Smooth muscle cell of the pulmonary artery (primary cell): ENCODE measurements around the gene C20orf144. TPM values are rescaled to one million over a fixed set of nuclear protein-coding genes. Genes with fewer than 3 reads are reported as not detected.

Source experiments
- total RNA-seq: library from RNA; depleted of rRNA; stranded (reverse); fragments of >200 nt; gene quantifications from 2 replicates; pipeline ENCODE4 v1.2.3, GENCODE V29; 2014

The C20orf144 gene
- total RNA-seq: 0.03 TPM in 1 of 2 replicates, not detected in the other

DNA sequence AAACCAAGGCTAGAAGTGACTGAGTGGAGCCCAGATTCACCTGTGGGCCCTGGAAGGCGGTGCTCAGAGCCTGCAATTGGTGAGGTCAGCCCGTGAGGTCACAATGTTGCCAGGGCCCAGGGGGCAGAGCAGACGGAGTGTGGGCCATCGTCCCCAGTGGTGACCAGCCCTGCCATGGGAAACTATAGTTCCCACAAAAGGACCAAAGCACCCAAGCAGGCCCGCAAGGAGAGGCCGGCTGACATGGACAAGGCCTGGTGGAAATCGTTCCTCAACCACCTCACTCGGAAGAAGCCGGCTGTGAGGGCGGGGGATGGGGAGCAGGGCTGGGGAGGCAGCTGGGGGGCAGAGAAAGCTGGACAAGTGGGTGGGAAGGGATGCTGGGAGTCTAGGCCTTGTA is at the start of gene C20orf144:
Gene C20orf144, plus strand, starts transcription at position 156 of the 400 bp plus-strand sequence. Its CDS starts 19 bp downstream, at position 175.

DNA sequence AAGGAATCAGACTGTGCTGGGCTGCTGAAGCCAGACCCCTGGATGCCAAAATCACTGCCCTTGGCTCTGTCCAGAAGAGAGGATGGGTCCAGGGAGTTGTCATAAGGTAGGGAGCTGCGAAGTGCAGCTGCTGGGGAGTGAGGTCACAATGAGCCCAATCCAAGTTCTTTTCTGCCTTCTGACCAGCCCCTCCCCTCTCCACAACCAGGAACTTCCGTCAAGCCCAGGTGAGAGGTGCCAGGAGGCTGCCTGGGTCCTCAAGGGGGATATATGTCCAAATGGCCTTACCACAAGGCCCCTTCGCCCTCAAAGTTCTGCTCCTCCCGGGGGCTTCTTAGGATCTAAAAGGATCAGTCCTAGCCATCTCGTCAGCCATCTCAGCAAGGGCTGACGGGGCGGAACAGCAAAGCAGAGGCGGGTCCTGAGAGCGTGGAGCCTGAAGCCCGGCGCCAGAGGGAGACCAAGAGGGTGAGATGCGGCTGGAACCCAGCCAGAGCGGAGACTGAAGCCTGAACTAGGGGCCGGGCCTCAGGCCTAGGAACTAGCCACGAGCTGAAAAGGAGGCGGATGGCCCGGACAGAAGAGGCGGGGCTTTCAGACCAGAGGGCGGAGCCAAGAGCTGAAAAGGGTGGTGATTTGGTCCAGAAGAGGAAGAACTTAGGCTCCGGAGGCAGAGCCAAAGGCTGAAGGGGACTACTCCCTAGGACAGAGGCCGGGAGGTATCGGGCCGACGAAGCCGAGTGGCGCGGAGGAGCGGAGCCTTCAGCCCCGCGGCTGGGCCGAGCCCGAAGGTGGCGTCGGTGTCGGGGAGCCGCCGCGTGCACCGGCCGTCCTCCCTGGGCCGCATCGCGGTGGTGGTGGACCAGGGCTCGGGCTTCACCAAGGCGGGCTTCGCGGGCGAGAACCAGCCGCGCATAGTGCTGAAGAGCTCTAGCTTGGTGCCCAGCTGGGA is 4.4 kb downstream of the C20orf144 start, which contains the start of gene ACTL10:
Gene ACTL10, plus strand, starts transcription at position 651 of the 952 bp plus-strand sequence. CDS start 555 bp downstream, outside the sequence.

DNA sequence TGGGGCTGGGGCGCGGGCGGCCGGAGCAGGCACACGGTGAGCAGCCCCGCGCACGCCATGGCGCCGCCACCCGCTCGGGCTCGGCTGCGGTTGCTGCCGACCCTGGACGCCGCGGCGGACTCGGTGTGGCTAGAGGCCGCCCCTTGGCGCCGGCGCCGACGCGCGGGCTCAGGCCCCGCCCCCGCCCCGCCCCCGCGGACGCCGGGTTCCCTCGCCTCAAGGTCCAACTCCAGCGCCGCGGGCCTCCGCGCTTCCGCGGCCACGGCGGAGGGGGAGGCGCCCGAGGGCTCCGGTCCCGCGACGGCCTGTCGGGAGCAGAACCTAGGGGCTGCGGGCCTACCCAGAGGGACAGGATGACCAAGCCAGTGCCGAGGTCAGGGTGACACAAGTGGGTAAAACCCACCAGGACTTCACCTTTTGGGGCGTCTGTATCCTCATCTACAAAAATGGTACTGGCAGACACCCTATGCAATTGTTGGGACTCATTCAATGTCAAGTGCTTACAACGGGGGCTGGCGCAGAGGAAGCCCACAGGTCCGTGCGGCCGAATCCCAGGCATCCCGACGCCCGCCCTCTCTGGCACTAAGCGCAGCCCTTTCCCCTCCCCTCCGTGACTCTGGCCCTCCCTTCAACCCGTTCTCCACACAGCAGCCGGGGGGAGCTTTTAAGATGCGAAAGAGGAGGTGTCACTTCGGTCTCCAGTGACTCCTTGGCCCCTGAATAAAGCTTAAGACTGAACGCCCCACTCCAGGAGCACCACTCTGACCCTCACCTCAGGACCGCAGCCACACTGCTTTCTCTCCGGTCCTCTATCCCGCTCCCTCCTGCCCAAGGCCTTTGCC is 12.4 kb downstream of the C20orf144 start, which contains the start of gene NECAB3:
Gene NECAB3, minus strand, starts transcription at position 135 of the 842 bp plus-strand sequence. Its CDS starts 76 bp downstream, at position 59.

DNA sequence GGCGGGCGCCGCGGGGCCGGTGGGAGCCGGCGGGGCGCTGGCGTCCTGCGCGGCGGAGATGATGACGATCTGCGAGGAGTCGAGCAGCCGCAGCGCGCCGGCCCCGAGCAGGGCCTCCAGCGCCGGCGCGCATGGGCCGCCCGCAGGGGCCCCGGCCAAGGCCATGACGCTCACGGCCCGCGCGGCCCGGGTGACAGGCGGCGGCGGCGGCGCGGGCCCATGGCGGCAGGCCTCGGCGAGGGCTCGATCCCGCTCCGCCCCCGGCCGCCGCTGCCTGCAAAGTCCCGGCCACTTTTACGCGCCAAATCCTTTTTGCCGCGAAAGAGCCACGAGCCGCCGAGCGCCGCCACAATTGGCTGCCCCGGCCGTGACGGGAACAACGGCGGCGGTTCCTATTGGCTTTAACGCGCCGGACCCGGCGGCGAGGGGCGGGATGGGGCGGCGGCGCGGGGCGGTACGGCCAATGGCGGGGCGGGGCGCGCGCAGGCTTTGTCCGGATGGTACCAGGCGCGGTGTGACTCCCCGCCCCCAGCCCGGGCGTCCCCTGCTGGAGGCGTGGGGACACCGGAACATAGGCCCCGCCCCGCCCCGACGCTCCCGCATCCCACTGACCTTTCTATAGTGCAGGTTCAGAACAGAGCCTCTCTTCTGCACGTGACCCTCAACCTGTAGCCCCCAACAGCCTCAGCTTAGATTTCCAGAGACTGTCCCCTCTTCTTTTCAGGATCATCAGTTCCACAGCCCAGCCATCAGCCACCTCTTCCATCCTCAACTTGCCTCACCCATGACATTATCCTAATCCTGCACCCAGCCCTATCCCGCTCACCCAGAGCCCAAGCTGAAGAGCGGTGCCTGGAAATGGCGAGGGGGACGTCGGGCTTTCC is 24.2 kb downstream of the C20orf144 start, which contains the start of gene E2F1:
Gene E2F1, minus strand, starts transcription at position 286 of the 884 bp plus-strand sequence. Its CDS starts 121 bp downstream, at position 165.

Other genes with a start within 250 kb of the C20orf144 start
- 27.1 and 31.1 TPM in 2 replicates for gene SNTA1, start 218.6 kb upstream of the C20orf144 start, total RNA-seq
- 7.4 and 8.2 TPM in 2 replicates for gene CBFA2T2, start 172.2 kb upstream of the C20orf144 start, total RNA-seq
- 2.3 and 3.5 TPM in 2 replicates for gene ACTL10, start 4.6 kb downstream of the C20orf144 start, total RNA-seq
- 16.0 and 28.8 TPM in 2 replicates for gene NECAB3, start 12.1 kb downstream of the C20orf144 start, total RNA-seq
- 4.3 and 4.6 TPM in 2 replicates for gene E2F1, start 24.1 kb downstream of the C20orf144 start, total RNA-seq
- gene PXMP4, start 58.0 kb downstream of the C20orf144 start, total RNA-seq: 5.9 and 6.9 TPM in 2 replicates
- 1.6 and 2.0 TPM in 2 replicates for gene ZNF341, start 69.7 kb downstream of the C20orf144 start, total RNA-seq
- gene CHMP4B, start 149.0 kb downstream of the C20orf144 start, total RNA-seq: 27.5 and 35.1 TPM in 2 replicates